Mesenteric fat pad (tissue), 1 donor: ENCODE measurements around the gene NUTM1. TPM values are rescaled to one million over a fixed set of nuclear protein-coding genes. Genes with fewer than 3 reads are reported as not detected.
"Not testable (repeated sequence)": the region's sequence is repeated elsewhere in the genome, so short reads cannot be mapped to it uniquely, and the experiment has no call there.

ENCODE experiments used
- DNase-seq: peaks from one replicate; pipeline ENCODE4 v3.0.0-alpha.2; 2020; ENCODE audit warnings: low spot score
- total RNA-seq: library from RNA; stranded (reverse); fragmentation: NEBNext Ultra II Directional; extraction: Animal tissue kit (Norgen Biotek cat#: 25700); gene quantifications from one replicate; pipeline ENCODE4 v1.2.1, GENCODE V29; 2021
- donor health status: DM: yes; HTN: yes; CAD: no.

The NUTM1 gene
- total RNA-seq, 1 donor from 2014 or later: not detected

- peak; percentile 83 for DNase-seq
Observed at GRCh38 chr15:34362047-34362773, 19.1 kb downstream of the NUTM1 start.

- peak; percentile 74 for DNase-seq
Observed at GRCh38 chr15:34364041-34364440, 20.9 kb downstream of the NUTM1 start.

- DNase-seq: peak; percentile 59
Observed at GRCh38 chr15:34365091-34365825, 22.1 kb downstream of the NUTM1 start.

- no peak for DNase-seq
Observed at GRCh38 chr15:34365836-34366235, 22.7 kb downstream of the NUTM1 start.

GRCh38 chr15:34366271-34367065 is 23.4 kb downstream of the NUTM1 start:
- peak; percentile 91 for DNase-seq

GRCh38 chr15:34367101-34368081 is 24.3 kb downstream of the NUTM1 start, which contains the start of gene LPCAT4:
LPCAT4 (minus strand) TSS chr15:34367196; CDS start chr15:34367100, 96 bp downstream.
- DNase-seq: peak; percentile 95

- no peak for DNase-seq
Observed at GRCh38 chr15:34370129-34370528, 27.0 kb downstream of the NUTM1 start.

- no peak for DNase-seq
Observed at GRCh38 chr15:34370643-34371042, 27.5 kb downstream of the NUTM1 start.

- peak; percentile 75 for DNase-seq
Observed at GRCh38 chr15:34373951-34374350, 30.8 kb downstream of the NUTM1 start.

GRCh38 chr15:34374816-34375215 is 31.7 kb downstream of the NUTM1 start:
- DNase-seq: no peak

GRCh38 chr15:34375541-34375940 is 32.4 kb downstream of the NUTM1 start:
- not testable (repeated sequence) for DNase-seq

- no peak for DNase-seq
Observed at GRCh38 chr15:34376856-34377255, 33.7 kb downstream of the NUTM1 start.

- not testable (repeated sequence) for DNase-seq
Observed at GRCh38 chr15:34380491-34380890, 37.4 kb downstream of the NUTM1 start.

- not testable (repeated sequence) for DNase-seq
Observed at GRCh38 chr15:34381829-34382521, 38.9 kb downstream of the NUTM1 start.

- not testable (repeated sequence) for DNase-seq
Observed at GRCh38 chr15:34389594-34390086, 46.5 kb downstream of the NUTM1 start.

- DNase-seq: not testable (repeated sequence)
Observed at GRCh38 chr15:34392981-34393380, 49.9 kb downstream of the NUTM1 start.

- DNase-seq: not testable (repeated sequence)
Observed at GRCh38 chr15:34397637-34398259, 54.6 kb downstream of the NUTM1 start.

GRCh38 chr15:34403160-34403598 is 60.1 kb downstream of the NUTM1 start:
- DNase-seq: not testable (repeated sequence)

GRCh38 chr15:34403899-34404298 is 60.8 kb downstream of the NUTM1 start:
- DNase-seq: not testable (repeated sequence)
